NB4 (cell line): Measurements from ENCODE around the gene WFIKKN2.

Experiments used
- MYC ChIP-seq: IDR thresholded peaks from 2 replicates; pipeline ENCODE4 v1.6.1; 2011; ENCODE audit warnings: low read depth, low read length
- POLR2A ChIP-seq: IDR thresholded peaks from 2 replicates; pipeline ENCODE4 v1.6.1; 2011; ENCODE audit warnings: mild to moderate bottlenecking; ENCODE audit not compliant: insufficient read length; ENCODE audit errors: extremely low read depth
- TF ChIP-seq, protein P1 (sequence below): IDR thresholded peaks from one replicate; pipeline ENCODE4 v1.5.1; 2012; ENCODE audit warnings: low read depth, low read length
- TF ChIP-seq, protein P2 (sequence below): IDR thresholded peaks from 2 replicates; pipeline ENCODE4 v1.6.1; 2011; ENCODE audit warnings: low read depth, low read length

DNA sequence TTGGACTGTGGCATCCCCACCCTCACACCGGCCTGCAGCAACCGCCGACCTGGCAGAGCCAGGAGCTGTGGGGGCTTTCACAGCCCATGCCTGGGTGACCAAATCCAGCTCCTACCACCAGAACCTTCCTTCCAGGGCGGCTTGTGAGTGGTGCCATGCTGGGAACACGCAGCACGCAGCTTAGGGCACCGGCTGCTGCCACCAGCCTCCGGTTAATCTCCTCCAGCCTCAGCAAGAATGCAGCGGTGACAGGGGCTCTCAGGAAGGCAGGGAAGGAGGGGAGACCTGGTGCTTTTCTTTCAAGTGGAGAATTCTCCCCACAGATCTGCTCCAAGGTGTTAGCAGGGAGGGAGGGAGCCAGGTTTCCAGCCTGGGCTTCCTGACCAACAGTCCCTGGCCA, 35.8 kb upstream of the WFIKKN2 start:
- TF ChIP-seq, protein P1, sequence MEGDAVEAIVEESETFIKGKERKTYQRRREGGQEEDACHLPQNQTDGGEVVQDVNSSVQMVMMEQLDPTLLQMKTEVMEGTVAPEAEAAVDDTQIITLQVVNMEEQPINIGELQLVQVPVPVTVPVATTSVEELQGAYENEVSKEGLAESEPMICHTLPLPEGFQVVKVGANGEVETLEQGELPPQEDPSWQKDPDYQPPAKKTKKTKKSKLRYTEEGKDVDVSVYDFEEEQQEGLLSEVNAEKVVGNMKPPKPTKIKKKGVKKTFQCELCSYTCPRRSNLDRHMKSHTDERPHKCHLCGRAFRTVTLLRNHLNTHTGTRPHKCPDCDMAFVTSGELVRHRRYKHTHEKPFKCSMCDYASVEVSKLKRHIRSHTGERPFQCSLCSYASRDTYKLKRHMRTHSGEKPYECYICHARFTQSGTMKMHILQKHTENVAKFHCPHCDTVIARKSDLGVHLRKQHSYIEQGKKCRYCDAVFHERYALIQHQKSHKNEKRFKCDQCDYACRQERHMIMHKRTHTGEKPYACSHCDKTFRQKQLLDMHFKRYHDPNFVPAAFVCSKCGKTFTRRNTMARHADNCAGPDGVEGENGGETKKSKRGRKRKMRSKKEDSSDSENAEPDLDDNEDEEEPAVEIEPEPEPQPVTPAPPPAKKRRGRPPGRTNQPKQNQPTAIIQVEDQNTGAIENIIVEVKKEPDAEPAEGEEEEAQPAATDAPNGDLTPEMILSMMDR: no peak
- TF ChIP-seq POLR2A (no peak), MYC (no peak)
- TF ChIP-seq, protein P2, sequence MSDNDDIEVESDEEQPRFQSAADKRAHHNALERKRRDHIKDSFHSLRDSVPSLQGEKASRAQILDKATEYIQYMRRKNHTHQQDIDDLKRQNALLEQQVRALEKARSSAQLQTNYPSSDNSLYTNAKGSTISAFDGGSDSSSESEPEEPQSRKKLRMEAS: no peak
